Adrenal gland (tissue), 5 donors: ENCODE results near the gene SLC30A10.

Experiments
- CTCF ChIP-seq, 6 experiments: fragments of 450-650 bp in 4 of 6; fragments of 200-600 bp in 2 of 6; sonication (generic) in 1 of 6; IDR thresholded peaks; 1 replicate in 5 of 6; 2 replicates in 1 of 6; pipeline versions ENCODE4 v1.5.1 to v1.8.0; 2016 to 2021; ENCODE audit warnings: antibody characterized with exemption in 6 of 6, mild to moderate bottlenecking in 2 of 6, moderate library complexity in 1 of 6
- POLR2A ChIP-seq, 2 donors: fragments of 450-650 bp; IDR thresholded peaks; one replicate each; pipeline ENCODE4 v1.6.1; 2017; ENCODE audit warnings: antibody characterized with exemption in 2 of 2, mild to moderate bottlenecking in 2 of 2, moderate library complexity in 1 of 2
- donor health status: DM: no; HTN: no; CAD: no.

DNA sequence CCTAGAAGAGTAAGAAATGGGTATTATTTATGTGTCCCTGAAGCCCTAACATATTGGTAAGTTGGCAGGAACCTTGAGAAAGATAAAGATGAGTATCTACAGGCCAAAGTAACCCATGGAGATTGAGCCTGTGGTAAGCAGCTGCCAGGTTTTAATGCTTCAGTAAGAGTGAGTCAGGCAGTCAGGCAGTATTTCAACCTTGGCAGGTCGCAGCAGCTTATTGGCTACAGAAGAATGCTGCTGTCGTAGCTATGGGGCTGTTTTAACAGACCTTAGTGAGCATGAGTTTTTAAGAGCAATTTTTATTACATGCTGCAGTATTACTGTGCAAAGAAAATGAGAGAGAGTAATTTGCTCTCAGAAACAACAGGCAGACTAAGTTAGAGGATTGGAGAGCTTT is 10.3 kb upstream of the SLC30A10 start:
- TF ChIP-seq CTCF (IDR thresholded peaks at IDR 0.05), result no peak
- no peak for TF ChIP-seq POLR2A (IDR thresholded peaks at IDR 0.05)
